Measurements from ENCODE around the gene TERT.
"Not testable (repeated sequence)": the region's sequence is repeated elsewhere in the genome, so short reads cannot be mapped to it uniquely, and the experiment has no call there.

The TERT gene

GRCh38 chr5:1294835-1295649, at the start of gene TERT:
TSS of gene TERT (minus strand) at chr5:1295068. CDS start at chr5:1294989, 79 bp downstream.
- peak; percentile 83 for DNase-seq

GRCh38 chr5:1343931-1344901, 49.3 kb upstream of the TERT start:
- peak; percentile 15 for DNase-seq

- DNase-seq, result no peak
Measured at GRCh38 chr5:1343315-1343751, 48.5 kb upstream of the TERT start.

GRCh38 chr5:1342711-1343110, 47.8 kb upstream of the TERT start:
- DNase-seq, result not testable (repeated sequence)

- DNase-seq, result no peak
Measured at GRCh38 chr5:1342268-1342667, 47.4 kb upstream of the TERT start.

GRCh38 chr5:1341863-1342262, 47.0 kb upstream of the TERT start:
- DNase-seq, result no peak

- not testable (repeated sequence) for DNase-seq
Measured at GRCh38 chr5:1339818-1340210, 44.9 kb upstream of the TERT start.

- DNase-seq, result not testable (repeated sequence)
Measured at GRCh38 chr5:1339139-1339817, 44.4 kb upstream of the TERT start.

- DNase-seq, result no peak
Measured at GRCh38 chr5:1338506-1339070, 43.7 kb upstream of the TERT start.

- no peak for DNase-seq
Measured at GRCh38 chr5:1338196-1338490, 43.3 kb upstream of the TERT start.

- no peak for DNase-seq
Measured at GRCh38 chr5:1337489-1338195, 42.8 kb upstream of the TERT start.

GRCh38 chr5:1336749-1337488, 42.1 kb upstream of the TERT start:
- no peak for DNase-seq

GRCh38 chr5:1336106-1336561, 41.3 kb upstream of the TERT start:
- no peak for DNase-seq

GRCh38 chr5:1335540-1336095, 40.8 kb upstream of the TERT start:
- DNase-seq, result no peak

- DNase-seq, result no peak
Measured at GRCh38 chr5:1334831-1335539, 40.1 kb upstream of the TERT start.

GRCh38 chr5:1333986-1334385, 39.1 kb upstream of the TERT start:
- DNase-seq, result no peak

- not testable (repeated sequence) for DNase-seq
Measured at GRCh38 chr5:1333286-1333685, 38.4 kb upstream of the TERT start.

GRCh38 chr5:1332461-1333001, 37.7 kb upstream of the TERT start:
- no peak for DNase-seq

- no peak for DNase-seq
Measured at GRCh38 chr5:1331861-1332405, 37.1 kb upstream of the TERT start.

Data from stimulated activated CD4-positive, alpha-beta T cell treated with anti-CD3 and anti-CD28 coated beads, Interleukin-1b, Interleukin-23, amount 100 ng/mL, for 48 hours (primary cell).